Lower lobe of right lung (tissue), 2 donors: ENCODE data around the gene BCAP29. TPM values are rescaled to one million over a fixed set of nuclear protein-coding genes. Genes with fewer than 3 reads are reported as not detected.
A peak's percentile ranks its signal among the peaks of the same experiment; 100 is the strongest.

ENCODE experiments used
- ATAC-seq, 2 donors: fragments of 200-7000 bp; cut with Tn5 transposase; one replicate each; pipeline ENCODE4 v1.9.1; 2020 to 2022; ENCODE audit warnings: mild to moderate bottlenecking in 2 of 2, moderate library complexity in 2 of 2
- DNase-seq: peaks from one replicate; pipeline ENCODE4 v3.0.0-alpha.2; 2020
- H3K27ac ChIP-seq: fragments of 200-600 bp; one replicate; pipeline ENCODE4 v1.8.0; 2022
- H3K27me3 ChIP-seq: fragments of 200-600 bp; one replicate; pipeline ENCODE4 v1.8.0; 2022; ENCODE audit warnings: low read depth
- H3K36me3 ChIP-seq: fragments of 200-600 bp; one replicate; pipeline ENCODE4 v1.8.0; 2022; ENCODE audit warnings: mild to moderate bottlenecking
- H3K4me1 ChIP-seq: fragments of 200-600 bp; one replicate; pipeline ENCODE4 v1.8.0; 2022
- H3K4me3 ChIP-seq: fragments of 200-600 bp; one replicate; pipeline ENCODE4 v1.8.0; 2022; ENCODE audit warnings: mild to moderate bottlenecking
- H3K9me3 ChIP-seq: fragments of 200-600 bp; one replicate; pipeline ENCODE4 v1.8.0; 2022
- CTCF ChIP-seq: fragments of 200-600 bp; IDR thresholded peaks from one replicate; pipeline ENCODE4 v1.8.0; 2022; ENCODE audit warnings: antibody characterized with exemption, mild to moderate bottlenecking
- intact Hi-C: fragments of 100-400 bp; cut with DNase I; formaldehyde crosslinking; loops from one replicate; pipeline ENCODE4 v1.11.0; 2022
- total RNA-seq: library from RNA; stranded (reverse); fragmentation: NEBNext Ultra II Directional; extraction: Animal tissue kit (Norgen Biotek cat#: 25700); gene quantifications from one replicate; pipeline ENCODE4 v1.2.1, GENCODE V29; 2021
- donor health status: DM: no; HTN: yes; CAD: no; lungs with severe emphysema.

Gene BCAP29
- total RNA-seq, 1 donor from 2014 or later: 81.3 TPM

- H3K4me1 ChIP-seq: peaks cover 49% of the 10 kb centered on the region
- no peak for ATAC-seq
- intact Hi-C loops: no loop called here
- no peak overlapping the region for H3K27ac ChIP-seq
- no peaks in the 10 kb centered on the region for H3K9me3 ChIP-seq
- DNase-seq: no peak
- H3K4me3 ChIP-seq: no peak overlapping the region
- no peak for TF ChIP-seq CTCF
- peaks cover 18% of the 10 kb centered on the region for H3K36me3 ChIP-seq
- no peaks in the 10 kb centered on the region for H3K27me3 ChIP-seq
Measured at GRCh38 chr7:107560898-107561516, 19.0 kb upstream of the BCAP29 start.

GRCh38 chr7:107563081-107563774 is 16.8 kb upstream of the BCAP29 start:
- no peak for TF ChIP-seq CTCF
- Histone ChIP-seq H3K36me3 (no peaks in the 10 kb centered on the region), H3K4me3 (peak overlapping the region; percentile 88), H3K9me3 (no peaks in the 10 kb centered on the region), H3K27me3 (no peaks in the 10 kb centered on the region), H3K4me1 (peaks cover 49% of the 10 kb centered on the region), H3K27ac (peak overlapping the region; percentile 97)
- peak; percentile 86 to 89 for ATAC-seq
- no peak for DNase-seq
- intact Hi-C loops: no loop called here

- ATAC-seq (peak; percentile 96 to 97), DNase-seq (peak; percentile 87)
- Histone ChIP-seq H3K9me3 (no peaks in the 10 kb centered on the region), H3K27ac (peak within 1 kb of the TSS; percentile 97), H3K27me3 (no peaks in the 10 kb centered on the region), H3K36me3 (no peaks in the 10 kb centered on the region), H3K4me3 (peak within 1 kb of the TSS; percentile 88), H3K4me1 (peaks cover 49% of the 10 kb centered on the region)
- TF ChIP-seq CTCF: no peak
- intact Hi-C loops: no loop called here
Measured at GRCh38 chr7:107563775-107564552, 16.1 kb upstream of the BCAP29 start, which contains the start of the genes COG5 and DUS4L. TSS of gene COG5 (minus strand) at chr7:107563920. CDS start at chr7:107563896, 24 bp downstream. TSS of gene DUS4L (plus strand) at chr7:107563971. CDS start at chr7:107567071, 3,100 bp downstream.

DNA sequence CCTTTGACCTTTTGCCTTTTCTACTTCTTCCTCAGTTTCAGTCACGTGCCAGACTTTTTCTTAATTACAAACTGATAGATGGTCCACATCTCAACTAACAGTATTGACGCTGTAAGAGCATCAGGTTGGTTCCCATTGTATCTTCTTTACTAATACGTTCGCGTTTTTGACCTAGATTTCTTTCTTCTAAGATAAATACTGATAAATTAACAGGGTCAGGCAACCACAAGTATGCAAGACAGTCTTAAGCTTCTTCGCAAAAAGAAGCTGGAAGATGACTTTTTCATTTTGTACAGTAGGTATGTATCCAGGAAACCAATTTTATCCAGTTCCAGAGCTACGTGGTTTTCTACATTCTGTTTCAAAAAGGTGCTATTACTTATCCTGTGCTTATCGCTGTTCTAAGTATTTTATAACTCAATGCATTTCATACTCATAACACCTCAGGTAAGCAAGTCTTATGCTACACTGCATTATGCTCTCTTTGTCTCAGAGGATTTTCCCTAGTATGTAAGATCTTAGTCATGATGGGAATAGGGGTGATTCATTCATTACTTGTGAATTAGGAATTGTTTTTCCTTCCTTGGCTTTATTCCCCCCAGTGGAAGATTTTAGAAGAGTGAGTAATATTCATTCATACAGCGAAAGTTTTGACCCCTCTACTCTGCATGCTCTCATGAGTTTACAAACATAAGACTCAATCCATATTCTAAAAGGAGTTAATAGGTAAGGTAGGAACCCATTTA is 15.3 kb upstream of the BCAP29 start:
- Histone ChIP-seq H3K36me3 (no peaks in the 10 kb centered on the region), H3K9me3 (no peaks in the 10 kb centered on the region), H3K27me3 (no peaks in the 10 kb centered on the region), H3K27ac (peak overlapping the region; percentile 97), H3K4me1 (peaks cover 43% of the 10 kb centered on the region), H3K4me3 (peak overlapping the region; percentile 88)
- intact Hi-C loops: no loop called here
- TF ChIP-seq CTCF: no peak
- DNase-seq (no peak), ATAC-seq (no peak)

DNA sequence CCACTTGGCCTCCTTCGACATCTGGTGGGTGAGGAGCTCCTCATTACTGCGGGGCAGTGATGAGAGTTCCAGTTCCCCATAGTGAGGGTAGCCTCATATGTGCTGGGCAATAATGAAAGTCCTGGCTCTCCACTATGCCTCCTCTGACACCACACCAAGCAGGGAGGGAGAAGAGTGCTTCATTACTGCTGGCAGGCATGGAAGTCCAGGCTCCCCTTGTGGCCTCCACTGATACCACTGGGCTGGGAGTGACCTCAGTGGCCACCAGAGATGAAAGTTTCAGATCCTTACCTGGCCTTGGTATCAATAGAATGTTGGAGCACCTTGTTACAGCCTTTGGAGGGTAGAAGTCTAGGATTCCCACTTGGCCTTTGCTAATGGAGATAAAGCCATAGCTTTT is 9.7 kb upstream of the BCAP29 start:
- intact Hi-C loops: no loop called here
- no peaks in the 10 kb centered on the region for H3K4me1 ChIP-seq
- DNase-seq (no peak), ATAC-seq (no peak)
- H3K27me3 ChIP-seq: no peaks in the 10 kb centered on the region
- no peak overlapping the region for H3K27ac ChIP-seq
- TF ChIP-seq CTCF: no peak
- no peaks in the 10 kb centered on the region for H3K36me3 ChIP-seq
- H3K4me3 ChIP-seq: no peak overlapping the region
- H3K9me3 ChIP-seq: no peaks in the 10 kb centered on the region
